NCI-H460 (cell line): Measurements from ENCODE around the gene TNFRSF6B. TPM values are rescaled to one million over a fixed set of nuclear protein-coding genes. Genes with fewer than 3 reads are reported as not detected.
"Not testable (repeated sequence)": the region's sequence is repeated elsewhere in the genome, so short reads cannot be mapped to it uniquely, and the experiment has no call there.

Source experiments
- DNase-seq: peaks from one replicate; pipeline ENCODE4 v3.0.0-alpha.2; 2016; ENCODE audit warnings: low read depth; ENCODE audit errors: extremely low read depth
- polyA plus RNA-seq: library from polyadenylated mRNA; depleted of rRNA; stranded (reverse); fragments of >200 nt; gene quantifications from 2 replicates; pipeline ENCODE4 v1.2.3, GENCODE V29; 2014; cell fraction: nucleus; rRNA removed
- total RNA-seq: library from RNA; depleted of rRNA; stranded (reverse); fragments of >200 nt; shearing (Covaris generic); gene quantifications from 2 replicates; pipeline ENCODE4 v1.2.3, GENCODE V29; 2014; rRNA removed

The TNFRSF6B gene, protein sequence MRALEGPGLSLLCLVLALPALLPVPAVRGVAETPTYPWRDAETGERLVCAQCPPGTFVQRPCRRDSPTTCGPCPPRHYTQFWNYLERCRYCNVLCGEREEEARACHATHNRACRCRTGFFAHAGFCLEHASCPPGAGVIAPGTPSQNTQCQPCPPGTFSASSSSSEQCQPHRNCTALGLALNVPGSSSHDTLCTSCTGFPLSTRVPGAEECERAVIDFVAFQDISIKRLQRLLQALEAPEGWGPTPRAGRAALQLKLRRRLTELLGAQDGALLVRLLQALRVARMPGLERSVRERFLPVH
- total RNA-seq: 0.10 TPM in 1 of 2 replicates, not detected in the other
- 17.7 and 18.1 TPM in 2 replicates for polyA plus RNA-seq

DNA sequence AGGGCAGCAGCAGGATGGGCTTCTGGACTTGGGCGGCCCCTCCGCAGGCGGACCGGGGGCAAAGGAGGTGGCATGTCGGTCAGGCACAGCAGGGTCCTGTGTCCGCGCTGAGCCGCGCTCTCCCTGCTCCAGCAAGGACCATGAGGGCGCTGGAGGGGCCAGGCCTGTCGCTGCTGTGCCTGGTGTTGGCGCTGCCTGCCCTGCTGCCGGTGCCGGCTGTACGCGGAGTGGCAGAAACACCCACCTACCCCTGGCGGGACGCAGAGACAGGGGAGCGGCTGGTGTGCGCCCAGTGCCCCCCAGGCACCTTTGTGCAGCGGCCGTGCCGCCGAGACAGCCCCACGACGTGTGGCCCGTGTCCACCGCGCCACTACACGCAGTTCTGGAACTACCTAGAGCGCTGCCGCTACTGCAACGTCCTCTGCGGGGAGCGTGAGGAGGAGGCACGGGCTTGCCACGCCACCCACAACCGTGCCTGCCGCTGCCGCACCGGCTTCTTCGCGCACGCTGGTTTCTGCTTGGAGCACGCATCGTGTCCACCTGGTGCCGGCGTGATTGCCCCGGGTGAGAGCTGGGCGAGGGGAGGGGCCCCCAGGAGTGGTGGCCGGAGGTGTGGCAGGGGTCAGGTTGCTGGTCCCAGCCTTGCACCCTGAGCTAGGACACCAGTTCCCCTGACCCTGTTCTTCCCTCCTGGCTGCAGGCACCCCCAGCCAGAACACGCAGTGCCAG lies at the start of gene TNFRSF6B:
TSS of gene TNFRSF6B (plus strand) at position 25 of the 729 bp plus-strand sequence. CDS start at position 141, 116 bp downstream.
- DNase-seq: no peak

DNA sequence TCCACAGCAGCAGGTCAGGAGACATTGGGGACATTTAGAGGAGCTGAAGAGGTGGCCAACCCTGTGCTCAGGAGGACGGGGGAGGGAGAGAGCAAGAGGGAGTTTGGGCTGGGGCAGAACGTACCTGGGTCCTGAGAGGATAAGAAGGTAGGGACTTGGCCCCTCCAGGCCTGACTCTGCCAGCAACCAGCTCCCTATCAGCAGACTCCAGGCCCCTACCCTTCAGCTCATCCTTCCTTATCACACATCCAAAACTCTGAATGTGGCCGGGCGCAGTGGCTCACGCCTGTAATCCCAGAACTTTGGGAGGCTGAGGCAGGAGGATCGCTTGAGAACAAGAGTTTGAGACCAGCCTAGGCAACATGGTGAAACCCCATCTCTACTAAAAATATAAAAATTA lies 48.3 kb upstream of the TNFRSF6B start:
- DNase-seq: no peak

DNA sequence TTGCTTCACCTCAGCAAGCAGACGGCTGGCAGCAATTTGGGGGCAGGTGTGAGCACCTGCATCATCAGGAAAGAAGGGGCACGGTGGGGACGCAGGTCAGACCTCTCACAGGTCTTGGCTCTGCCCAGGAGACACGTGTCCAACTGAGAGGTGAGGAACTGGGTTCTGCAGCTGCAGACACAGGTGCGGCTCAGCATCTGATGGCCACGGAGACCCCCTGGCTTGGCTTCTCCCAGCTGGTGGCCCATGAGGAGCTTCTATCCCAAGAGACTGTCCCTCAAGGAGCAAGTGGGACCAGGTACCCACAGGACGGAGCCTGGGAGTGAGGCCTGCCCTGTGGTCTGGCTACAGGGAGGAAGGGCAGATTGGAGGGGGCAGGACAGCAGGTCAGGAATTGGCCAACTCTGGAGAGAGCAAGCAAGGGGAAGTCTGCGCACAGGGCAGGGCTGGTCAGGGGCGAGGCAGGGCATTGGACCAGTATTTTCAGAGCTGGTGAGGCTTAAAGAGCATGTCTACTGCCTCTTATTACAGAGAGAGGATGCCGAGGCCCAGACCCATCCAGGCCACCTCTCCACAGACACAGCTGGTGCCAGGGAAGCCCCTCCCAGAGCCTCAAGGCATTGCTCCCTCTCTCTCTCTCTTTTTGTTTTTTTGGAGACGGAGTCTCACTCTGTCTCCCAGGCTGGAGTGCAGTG lies 47.4 kb upstream of the TNFRSF6B start:
- DNase-seq: no peak

DNA sequence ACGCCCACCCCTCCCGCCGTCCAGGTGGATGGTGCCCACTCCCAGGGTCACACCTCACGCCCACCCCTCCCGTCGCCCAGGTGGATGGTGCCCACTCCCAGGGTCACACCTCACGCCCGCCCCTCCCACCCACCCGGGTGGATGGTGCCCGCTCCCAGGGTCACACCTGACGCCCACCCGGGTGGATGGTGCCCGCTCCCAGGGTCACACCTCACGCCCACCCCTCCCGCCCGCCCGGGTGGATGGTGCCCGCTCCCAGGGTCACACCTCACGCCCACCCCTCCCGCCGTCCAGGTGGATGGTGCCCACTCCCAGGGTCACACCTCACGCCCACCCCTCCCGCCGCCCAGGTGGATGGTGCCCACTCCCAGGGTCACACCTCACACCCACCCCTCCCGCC lies 46.0 kb upstream of the TNFRSF6B start:
- DNase-seq: not testable (repeated sequence)

DNA sequence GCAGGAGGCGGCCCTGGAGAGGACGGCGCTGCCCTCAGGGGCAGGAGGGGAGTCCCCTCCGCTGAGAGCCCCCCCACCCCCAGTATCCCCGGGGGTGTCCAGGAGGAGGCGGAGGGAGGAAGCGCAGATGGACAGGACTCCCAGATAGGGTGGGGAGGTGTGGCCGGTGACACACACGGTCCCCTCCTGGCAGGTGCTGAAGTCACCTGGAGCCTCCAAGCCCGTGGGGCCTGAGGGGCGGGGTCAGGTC lies 44.6 kb upstream of the TNFRSF6B start:
- DNase-seq: no peak

DNA sequence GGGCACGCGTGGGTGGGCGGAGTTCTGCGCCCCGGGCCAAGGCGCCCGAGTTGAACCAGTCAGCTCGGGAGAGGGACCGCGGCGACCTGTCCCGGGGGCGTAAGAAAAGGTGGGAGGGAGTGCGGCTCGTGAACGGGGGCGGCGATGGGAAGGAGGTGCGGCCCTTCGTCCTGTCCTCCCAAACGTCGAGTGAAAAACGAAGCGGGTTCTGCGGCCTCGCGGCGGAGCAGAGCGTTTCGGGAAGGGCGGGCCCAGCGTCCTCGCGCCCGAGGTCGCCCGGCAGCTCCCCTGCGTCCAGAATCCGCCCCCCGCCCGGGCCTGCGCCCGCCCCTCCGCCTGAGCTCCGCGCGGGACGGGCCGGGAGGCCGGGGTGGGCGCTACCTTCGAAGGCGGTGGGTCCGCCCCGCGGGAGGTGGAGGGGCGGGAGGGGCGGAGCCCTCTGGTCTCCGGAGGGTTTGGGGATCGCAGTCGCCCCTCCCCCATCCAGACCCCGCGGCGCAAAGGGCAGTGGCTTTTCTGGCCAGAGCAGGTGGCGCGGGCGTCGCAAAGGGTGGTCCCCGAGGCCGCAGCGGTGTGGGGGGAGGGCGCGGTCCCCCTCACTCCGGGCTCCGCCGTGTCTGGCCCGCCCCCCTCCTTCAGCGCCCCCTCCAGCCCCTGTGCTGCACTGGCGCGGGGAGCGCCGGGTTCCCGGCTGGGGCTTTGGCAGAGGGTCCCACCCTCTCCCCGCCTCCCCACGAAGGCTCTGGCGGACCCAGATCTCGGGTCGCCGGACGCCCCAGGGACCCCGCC lies 44.1 kb upstream of the TNFRSF6B start:
- no peak for DNase-seq

DNA sequence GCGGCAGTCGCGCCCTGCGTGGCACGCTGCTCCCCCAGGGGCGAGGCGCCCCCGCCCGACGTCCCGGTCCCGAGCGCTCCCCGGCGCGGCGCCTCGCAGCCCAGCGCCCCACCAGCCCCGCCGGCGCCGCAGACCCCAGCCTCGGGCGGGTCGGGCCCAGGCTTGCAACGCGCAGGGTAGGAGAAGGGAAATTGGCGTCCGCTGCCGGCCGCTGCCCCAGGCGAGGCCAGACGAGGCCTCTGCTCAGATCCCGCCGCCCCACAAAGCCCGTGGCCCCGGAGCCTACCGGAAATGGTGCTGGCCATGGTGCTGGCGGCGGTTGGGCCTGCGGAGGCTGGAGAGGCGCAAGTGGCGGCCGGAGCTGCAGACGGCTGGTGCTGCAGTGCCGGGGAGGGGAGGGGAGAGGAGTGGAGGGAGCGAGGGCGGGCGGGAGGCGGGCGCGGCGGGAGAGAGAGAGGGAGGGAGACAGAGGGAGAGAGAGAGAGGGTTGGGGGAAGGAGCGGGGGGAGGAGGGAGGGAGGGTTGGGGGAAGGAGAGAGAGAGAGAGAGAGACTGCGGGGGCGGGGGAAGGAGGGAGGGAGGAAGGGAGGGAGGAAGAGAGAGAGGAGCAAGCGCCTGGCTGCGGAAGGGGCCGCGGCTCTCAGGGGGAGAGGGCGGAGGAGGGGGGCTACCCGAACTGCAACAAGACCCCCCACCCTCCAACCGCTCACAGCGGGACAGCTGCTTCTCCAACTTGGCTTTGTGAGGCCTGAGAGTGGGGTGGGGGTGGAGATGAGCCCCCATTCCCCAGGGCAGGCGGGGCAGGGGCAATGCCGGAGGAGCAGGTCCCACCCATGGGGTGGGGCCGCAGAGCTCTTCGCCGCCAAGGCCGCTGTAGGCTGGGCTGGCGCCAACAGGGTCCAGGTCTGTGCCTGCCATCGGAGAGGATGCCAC lies 43.1 kb upstream of the TNFRSF6B start, which contains the start of gene STMN3:
TSS of gene STMN3 (minus strand) at position 384 of the 933 bp plus-strand sequence. CDS start at position 305, 79 bp downstream.
- DNase-seq: peak; percentile 74

DNA sequence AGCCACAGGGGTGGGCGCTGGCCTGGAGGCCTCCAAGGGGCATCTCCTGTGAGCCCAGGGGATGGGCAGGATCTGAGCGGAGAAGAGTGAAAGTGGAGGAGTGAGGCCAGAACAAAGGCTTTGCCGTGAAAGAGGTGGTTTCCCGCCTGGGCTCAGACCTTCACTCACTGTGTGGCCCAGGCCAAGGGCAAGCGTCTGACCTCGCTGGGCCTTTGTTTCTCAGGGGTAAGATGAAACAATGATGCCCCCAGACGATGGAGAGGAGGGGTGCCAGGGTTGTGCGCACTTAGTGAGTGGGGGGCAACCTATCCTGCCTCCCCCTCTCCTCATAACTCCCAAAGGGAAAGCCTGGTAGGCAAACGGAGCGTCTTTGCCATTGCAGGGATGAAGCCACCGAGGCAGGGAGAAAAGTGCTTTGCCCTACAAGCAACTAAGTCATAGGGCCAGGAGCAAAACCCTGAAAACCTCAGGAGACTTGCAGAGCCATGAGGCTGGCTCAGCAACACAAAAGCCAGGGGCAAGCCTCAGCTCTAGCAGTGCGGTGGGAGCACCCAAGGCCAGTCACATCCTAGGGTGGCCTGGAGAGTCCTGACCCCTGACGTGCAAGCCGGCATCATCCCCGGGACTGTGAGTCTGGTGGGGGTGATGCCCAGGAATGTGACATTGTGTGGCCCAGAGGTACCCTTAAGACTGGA lies 42.3 kb upstream of the TNFRSF6B start:
- no peak for DNase-seq

DNA sequence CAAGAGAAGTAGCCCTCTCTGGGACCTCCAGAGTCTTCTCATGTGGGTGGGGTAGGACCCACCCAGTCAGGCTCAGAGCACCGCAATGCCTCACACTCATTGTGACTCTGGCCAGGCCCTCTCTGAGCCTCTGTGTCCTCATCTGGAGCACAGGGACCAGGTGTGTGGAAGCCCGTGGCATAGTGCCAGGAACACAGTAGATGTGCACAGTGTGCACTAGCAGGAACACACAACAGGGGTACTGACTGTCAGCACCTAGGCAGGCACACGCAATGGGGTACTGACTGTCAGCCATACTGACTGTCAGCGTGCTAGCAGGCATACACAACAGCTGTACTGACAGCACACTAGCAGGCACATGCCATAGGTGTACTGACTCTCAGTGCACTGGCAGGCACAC lies 41.2 kb upstream of the TNFRSF6B start:
- no peak for DNase-seq

DNA sequence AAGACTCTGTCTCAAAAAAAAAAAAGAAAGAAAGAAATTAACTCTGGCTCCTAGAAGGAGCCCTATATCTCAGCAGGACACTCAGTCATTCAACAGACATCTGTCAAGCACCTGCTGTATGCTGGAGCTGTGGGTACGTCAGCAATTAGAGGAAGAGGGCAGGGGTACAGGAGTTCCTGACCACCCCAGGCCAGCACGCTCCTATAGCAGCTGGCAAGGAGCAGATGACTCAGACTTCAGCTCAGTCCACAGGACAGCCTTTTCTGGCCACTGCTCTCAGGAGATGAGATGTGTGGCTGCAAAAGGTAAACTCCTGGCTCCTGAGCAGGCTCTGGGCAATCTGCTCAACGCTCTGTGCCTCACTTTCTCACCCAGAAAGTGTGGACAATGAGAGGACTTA lies 40.0 kb upstream of the TNFRSF6B start:
- no peak for DNase-seq

DNA sequence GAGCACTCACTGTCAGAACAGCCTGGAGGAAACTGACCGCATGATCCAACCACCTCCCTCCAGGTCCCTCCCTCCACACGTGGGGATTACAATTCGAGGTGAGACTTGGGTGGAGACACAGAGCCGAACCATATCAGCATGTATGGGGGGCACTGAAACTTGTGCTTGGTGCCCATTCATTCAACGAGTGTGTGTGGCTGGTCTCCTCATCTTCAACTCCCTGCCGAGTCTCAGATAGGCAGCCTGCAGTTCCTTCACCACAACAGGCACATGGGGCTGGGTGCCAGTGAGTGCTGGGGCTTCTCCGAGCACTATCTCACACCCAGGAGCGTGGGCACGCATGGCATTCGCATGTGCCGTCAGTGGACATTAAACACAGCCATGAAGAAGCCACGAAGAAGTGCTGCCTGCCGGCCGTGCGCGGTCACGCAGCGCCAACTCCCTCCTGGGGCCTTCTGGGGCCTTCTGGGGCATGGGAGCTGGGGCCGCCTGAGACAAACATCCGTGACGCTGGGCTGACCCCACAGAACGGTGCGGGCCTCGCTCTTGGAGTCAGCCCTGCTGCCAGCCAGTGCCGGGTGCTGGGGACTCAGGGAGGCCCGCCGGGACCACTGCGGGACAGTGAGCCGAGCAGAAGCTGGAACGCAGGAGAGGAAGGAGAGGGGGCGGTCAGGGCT lies 39.1 kb upstream of the TNFRSF6B start:
- no peak for DNase-seq

DNA sequence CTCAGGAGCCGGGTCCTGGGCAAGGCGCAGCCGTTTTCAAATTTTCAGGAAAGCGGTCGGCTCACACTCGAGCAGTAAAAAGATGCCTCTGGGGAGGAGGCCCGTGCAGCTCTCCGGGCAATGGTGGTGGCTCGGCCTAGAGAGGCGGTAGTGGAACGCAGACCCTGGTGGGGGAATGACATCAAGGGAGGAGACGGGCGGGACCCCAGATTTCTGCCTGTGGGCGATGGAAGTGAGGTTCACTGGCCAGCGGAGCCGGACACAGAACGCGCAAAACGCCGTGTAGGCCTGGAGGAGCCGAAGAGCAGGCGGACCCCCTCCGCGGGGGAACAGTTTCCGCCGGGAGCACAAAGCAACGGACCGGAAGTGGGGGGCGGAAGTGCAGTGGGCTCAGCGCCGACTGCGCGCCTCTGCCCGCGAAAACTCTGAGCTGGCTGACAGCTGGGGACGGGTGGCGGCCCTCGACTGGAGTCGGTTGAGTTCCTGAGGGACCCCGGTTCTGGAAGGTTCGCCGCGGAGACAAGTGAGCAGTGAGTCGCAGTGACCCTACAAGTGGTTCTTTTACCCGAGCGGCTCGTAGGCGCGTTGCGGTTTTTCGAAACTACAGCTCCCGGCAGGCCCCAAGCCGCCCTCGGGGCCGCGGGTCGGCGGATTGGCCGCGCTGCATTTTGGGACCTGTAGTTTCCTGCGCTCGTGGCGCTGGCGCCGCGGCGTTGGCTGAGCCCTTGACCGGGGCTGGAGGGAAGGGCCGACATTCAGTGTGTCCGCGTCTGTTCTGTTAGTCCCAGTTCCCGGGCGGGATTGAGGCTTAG lies 38.3 kb upstream of the TNFRSF6B start, which contains the start of gene RTEL1:
TSS of gene RTEL1 (plus strand) at position 376 of the 812 bp plus-strand sequence. CDS start 1,091 bp downstream, outside the sequence.
- peak; percentile 83 for DNase-seq

DNA sequence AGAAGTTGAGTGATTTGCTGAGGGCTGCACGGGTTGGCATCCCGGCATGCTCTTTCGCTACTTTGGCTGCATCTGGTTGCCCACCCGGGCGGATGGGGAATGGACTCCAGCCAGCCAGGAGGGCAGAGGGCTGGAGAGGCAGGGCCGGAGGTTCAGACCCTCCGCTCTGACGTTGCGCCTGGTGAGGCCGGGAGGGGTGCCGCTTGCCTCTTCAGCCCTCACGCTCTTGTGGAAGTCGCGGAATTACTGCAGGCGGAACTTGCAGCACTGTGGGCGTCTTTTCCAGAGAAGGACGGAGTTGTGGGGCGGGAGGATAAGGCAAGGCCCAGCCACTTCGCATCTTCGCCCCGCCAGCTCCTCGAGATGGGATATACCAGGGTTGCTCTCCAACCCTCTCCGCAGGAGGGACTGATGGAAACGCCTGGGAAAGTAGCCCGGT lies 37.7 kb upstream of the TNFRSF6B start:
- DNase-seq: no peak

DNA sequence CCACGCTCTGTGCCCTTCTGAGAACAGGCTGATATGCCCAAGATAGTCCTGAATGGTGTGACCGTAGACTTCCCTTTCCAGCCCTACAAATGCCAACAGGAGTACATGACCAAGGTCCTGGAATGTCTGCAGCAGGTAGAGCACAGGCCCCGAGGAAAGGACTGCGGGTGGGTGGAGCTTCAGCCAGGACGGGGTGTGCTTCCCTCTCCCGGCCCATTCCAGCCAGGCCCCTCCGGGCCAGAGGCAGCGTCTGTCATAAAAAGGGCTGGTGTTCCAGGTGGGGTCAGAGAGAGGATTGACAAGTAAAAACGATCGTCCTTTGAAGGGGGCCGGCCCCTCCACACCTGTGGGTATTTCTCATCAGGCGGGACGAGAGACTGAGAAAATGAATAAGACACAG lies 37.1 kb upstream of the TNFRSF6B start:
- no peak for DNase-seq

DNA sequence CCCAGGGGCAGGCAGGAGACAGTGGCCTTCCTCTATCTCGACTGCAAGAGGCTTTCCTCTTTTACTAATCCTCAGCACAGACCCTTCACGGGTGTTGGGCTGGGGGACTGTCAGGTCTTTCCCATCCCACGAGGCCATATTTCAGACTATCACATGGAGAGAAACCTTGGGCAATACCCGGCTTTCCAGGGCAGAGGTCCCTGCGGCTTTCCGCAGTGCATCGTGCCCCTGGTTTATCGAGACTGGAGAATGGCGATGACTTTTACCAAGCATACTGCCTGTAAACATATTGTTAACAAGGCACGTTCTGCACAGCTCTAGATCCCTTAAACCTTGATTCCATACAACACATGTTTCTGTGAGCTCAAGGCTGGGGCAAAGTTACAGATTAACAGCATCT lies 36.3 kb upstream of the TNFRSF6B start:
- DNase-seq: not testable (repeated sequence)

DNA sequence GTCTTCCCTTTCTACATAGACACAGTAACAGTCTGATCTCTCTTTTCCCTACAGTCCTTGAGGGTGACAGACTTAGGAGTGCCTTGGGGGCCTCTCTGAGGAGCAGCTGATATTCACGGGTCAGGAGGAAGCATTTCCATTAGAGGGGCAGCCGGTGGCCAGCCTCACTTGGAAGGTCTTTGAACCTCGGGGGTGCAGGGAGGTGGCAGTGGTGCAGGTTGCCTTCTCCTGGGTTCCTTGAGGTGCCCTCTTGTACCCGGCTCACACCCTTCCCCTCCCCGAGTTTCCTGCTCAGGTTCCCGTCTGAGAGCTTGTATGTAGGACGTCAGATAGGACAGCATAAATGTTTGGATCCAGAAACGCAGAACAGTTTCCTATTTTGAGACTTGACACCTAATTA lies 35.8 kb upstream of the TNFRSF6B start:
- no peak for DNase-seq

DNA sequence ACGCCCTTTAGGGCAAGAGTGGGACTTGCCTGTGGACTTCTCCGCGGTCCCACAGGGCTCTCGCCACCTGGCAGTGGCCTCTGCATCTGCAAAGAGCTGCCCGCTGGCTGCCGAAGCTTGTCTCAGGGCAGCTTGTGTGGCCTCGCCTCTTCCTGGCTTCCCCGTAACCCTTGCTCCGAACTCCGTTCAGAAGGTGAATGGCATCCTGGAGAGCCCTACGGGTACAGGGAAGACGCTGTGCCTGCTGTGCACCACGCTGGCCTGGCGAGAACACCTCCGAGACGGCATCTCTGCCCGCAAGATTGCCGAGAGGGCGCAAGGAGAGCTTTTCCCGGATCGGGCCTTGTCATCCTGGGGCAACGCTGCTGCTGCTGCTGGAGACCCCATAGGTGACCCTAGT lies 35.3 kb upstream of the TNFRSF6B start:
- no peak for DNase-seq
